AML-193 (cell line): Measurements from ENCODE around the gene SARNP.

Source experiments
- DNase-seq, 2 experiments: peaks; one replicate each; lab custom pipeline; 2025; lab: John Stamatoyannopoulos, UW

Gene SARNP

DNA sequence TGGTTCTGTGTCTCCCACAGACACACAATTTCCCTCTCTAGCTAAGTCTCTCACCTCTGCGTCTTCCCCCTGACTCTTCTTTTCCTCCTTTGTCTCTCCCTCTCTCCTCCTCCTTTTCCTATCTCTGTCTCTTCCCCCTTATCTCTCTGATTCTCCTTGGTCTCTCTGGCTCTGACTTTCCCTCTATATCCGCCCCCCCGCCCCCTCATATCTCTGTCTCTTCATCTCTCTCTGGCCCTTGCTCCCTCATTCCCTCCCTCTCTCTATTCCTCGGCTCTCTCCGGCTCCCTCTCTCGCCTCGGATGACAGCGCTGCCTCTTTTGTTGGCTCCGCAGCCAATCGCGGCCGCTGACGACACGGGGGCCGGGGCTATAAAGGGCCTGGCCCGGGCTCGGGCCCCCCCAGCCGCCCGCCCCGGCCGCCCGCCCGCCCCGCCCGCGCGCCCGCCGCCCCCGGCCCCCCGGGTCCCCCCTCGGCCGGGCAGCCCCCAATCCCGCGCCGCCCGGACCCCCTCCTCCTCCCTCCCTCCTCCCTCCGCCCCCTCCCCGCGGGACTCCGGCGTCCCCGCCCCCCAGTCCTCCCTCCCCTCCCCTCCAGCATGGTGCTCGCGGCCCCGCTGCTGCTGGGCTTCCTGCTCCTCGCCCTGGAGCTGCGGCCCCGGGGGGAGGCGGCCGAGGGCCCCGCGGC, 74.7 kb downstream of the SARNP start, which contains the start of gene GDF11:
Gene GDF11 (plus strand): TSS at position 404 of the 687 bp plus-strand sequence. CDS start 195 bp downstream, at position 599.
- DNase-seq = peak; percentile 55 to 58

DNA sequence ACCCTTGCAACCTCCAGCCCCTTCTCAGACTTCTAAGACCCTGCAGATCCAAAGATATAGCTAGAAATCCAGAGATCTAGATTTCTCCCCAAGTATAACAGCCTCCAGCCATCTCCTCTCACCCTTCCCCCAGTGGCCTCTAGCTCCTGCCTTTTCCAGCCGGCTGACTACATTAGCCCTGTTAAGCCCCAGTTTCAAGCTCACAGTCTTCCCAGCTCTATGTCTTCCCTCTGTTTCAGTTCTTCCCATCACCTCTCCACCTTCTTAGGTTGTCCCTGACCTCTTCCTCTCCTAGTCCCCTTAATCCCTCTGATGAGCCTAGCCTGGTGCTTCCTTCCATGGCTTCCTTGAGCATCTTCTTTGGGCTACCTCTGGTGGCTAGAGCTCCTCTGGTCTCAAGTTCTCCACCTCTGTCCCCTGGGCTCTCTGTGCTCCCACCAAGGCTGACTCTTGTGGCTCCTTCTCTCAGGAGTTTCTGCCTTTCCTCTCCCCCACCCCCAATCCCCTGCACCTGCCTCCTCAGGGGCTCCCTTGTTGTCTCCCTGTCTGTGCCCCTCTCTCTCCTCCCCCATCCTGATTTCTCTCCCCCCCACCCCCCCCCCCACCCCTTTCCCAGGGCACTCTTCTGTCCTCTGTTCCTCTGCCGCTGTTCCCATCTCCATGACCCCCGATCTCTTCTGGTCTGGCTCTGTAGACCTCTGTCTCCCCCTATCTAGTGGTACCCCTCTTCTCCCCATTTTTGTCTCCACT, 75.4 kb downstream of the SARNP start:
- DNase-seq = no peak

DNA sequence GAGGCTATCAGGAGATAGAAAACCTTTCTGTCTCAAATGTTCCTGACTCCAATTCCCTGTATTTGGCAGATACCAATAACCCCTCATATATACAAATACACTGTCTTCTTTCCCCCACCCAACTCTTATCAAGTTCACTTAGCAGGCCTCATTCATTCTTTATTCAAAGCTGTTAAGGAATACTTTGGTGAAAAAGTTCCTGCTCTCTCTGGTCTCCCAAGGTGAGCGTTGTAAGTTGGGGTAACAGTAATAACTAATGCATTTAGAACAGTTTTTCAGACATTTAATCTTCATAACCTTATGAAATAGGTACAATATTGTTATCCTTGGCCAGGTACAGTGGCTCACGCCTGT, 78.5 kb downstream of the SARNP start:
- no peak for DNase-seq

DNA sequence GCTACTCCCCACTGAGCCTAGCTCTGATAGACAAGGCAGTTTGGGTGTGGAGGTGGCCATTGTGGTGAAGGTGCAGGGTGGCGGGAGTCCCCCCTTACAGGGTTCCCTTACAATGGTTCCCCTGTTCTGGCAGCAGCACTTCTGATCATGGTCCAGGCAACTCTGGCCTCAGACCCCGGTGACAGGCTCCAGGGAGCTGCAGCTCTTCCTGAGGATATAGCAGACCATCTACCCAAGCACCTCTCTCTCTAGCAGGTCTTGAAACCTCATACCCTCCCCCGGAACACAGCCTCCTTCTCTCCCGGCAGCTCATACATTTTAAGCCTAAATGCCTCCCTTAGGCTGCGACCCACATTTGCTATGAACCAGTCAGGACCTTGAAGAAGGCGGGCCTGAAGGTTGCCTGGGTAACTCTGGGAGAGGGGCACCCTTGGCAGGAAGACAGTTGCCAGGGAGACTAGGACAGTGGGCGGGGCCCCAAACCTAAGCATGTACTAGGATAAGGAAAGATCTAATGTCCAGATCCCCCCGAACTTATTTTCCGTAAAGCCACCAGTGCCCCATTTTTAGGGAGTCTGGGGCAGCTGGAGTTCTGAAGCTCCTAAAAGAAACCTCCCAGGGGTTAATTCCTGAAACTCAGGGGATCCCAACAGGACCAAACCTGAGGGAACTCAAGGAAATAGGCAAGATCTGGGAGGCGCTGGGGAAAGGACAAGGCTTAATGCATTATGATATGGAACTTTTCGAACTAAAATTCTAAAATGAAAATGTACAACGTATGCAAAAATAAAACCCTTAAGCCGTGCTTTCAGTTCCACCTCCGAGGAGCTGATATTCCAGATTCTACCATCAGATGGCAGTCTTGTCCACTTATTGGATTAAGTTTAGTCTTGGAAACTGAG, 79.2 kb downstream of the SARNP start:
- DNase-seq = peak; percentile 62 to 85

DNA sequence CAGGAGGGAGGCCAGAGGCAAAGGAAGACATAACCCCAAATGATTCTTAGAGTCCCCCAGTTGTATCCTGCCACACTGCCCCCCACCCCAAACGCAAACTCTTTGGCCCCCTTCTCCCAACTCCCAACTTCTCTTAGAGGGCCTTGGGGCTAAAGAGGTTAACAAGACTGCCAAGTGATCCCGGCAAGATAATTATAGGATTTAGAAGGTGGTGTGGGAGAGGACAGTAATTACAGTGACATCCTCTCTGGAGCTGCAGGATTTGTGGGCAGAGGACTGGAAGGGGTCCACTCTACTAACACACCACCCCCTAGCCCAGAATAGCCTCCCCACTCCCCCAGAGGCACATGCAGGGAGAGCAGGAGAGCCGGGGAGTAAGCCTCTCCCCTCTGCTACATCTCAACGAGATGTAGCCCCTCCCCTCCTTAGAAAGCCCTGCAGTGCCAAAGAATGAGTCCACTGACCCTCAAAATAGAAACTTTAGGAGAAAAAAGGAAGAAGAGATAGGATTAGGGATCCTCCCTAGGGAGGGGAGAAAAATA, 79.9 kb downstream of the SARNP start:
- no peak for DNase-seq

DNA sequence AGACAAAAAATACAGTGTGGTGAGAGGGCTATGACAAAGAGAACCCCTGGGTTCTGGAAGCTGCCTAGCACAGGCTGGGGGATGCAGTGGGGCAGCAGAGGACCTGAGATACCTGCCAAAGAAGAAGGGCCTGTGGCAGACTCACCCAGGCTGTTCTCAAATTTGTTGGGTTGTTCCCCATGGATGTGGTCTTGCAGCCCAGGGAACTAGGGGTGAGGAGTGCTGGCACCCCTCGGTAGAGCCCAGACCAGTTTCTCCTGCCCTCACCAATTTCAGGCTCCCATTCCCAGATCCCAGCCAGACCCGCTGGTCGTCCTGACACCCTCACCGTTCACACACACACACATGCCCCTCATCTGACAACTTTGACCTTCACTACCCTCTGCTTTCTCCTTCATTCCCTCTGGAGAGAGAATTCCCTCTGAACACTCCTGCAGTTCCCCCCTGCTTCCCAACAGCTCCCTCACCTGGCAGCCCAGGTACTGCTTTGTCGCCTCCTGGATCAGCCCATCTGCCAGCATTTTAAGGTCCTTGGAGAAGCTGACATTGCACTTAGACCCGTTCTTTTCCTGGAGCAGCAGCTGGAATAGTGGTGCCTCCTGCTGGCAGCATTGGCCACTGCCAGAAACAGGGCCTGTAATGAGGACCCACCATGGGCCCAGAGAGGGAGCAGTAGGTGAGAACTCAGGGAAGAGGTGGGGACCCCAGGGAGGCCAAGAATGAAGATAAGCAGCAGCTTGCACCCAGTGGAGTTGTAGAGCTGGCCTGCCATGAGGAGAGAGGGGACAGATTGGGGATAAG, 80.5 kb downstream of the SARNP start:
- peak; percentile 51 to 60 for DNase-seq

DNA sequence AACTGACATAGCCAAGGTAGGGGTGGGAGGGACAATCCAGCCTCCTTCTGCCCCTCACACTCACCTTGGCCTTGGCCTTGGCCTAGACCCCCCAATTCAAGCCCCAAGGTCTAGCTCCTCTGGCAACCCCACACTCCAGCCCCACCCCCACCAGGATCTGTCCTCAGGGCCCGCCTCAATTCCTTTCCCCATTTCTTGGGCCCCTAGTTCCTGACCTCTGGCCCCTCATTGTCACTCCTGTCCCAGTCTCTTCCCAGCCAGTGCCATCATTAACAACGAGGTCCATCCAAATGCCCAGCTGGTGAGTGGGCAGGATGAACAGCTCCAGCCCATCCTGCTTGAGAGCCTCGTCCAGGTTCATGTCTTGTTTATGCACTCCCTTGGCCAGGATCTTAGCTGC, 81.4 kb downstream of the SARNP start:
- DNase-seq = no peak

DNA sequence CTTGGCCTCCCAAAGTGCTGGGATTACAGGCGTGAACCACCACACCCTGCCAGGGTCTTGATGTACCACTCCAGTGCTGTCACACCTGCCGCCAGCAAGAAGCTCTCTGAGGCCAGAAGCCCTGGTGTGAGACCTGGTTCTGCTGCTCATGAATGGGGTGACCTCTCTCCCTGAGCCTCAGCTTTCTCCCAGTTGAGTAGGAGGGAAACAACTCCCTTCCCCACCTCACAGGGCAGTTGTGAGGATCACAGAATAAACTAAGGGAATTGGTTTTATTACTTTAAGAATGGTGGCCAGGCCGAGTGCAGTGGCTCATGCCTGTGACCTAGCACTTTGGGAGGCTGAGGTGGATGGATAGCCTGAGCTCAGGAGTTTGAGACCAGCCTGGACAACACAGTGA, 82.9 kb downstream of the SARNP start:
- DNase-seq = no peak

DNA sequence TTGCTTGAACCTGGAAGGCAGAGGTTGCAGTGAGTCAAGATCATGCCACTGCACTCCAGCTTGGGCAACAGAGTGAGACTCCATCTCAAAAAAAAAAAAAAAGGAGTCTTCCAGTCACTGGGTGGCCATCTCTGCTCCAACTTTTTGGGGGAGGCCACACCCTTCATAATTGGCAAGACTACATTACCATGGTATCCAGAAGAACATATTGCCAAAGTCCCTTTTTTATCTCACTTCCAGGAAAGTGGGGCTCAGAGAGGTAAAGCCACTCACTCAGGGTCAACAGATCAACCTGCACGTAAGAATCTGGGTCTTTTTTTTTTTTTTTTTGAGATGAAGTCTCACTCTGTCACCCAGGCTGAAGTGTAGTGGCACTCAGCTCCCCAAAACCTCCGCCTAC, 83.7 kb downstream of the SARNP start:
- no peak for DNase-seq

DNA sequence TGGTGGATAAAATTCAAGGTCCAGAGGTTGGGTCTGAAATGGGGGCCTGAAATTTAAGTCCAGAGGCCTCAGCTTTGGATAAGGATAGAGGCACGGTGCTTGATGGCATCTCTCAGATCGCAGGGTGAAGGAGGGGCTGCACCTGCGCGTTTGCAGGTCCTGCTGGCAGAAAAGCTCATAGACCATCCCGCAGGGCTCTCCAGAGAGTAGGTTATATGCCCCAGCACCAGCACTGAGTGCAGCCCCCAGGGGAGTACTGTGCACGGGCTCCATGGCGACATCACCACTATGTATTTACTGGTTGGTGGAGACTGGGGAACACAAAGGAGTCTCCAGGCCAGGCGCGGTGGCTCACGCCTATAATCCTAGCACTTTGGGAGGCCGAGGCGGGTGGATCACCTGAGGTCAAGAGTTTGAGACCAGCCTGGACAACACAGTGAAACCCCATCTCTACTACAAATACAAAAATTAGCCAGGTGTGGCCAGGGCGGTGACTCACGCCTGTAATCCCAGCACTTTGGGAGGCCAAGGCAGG, 84.4 kb downstream of the SARNP start:
- DNase-seq = no peak

DNA sequence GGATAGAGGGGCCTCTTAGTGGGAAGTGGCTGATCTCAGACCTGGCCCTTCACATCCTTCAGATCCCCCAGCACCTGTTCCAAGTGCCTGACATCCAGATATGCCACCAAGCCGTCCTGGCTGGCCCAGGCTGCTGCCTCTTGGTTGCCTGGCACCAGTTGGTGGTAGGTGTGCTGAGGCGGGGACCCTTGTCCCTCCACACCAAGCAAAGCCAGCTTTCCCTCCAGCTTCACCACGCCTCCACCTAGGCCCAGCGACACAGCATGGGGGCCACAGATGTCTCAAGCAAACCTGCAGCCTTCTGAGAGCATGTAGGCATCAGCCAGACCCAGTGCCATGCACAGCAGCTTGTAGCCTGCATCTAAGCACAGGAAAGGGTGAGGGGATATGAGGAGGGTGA, 85.2 kb downstream of the SARNP start:
- DNase-seq = no peak

DNA sequence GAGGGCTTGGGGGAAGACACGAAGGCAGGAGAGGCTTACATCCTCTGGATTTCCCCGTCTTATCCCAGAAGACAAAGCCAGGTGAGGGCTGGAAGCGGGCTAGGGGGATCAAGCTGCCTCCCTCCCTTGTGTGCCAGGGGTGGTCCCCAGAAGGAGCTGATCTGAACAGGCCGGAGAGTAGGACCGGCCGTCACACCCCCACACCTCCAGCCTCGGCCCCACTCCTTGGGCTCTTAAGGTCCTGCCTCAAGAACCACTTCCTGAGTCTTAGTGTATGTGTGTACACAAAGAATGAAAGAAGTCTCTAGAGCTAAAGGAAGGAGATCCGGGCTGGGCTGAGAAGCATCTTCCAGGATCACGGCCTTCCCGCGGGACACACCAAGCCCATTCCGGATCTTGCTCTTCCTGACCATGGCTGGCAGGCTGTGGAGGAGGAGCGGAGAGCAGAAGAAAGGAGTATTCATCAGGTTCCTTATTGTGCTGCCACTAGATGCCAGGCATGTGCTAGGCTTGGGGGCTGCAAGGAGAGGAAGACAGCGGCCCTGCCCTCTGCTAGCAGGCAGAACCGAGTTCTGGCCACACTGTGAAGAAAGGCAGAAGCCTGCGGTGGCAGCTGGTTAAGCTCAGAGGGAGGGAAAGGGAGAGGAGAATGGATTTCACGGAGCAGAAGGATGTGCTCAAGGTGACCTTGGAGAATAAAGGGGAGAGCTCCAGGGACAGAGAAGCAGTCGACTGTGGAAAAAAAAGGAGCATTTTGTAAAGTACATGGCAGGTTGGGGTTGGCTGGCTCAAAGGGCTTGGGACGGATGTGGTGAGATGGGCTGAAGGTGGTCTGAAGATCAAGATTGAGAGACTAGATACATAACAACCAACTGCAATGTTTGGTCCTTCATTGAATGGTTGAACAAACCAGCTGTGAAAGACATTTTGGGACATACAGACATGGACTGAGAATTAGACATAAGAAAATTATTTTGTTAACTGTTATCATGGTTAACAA, 87.4 kb downstream of the SARNP start:
- peak; percentile 59 to 60 for DNase-seq

DNA sequence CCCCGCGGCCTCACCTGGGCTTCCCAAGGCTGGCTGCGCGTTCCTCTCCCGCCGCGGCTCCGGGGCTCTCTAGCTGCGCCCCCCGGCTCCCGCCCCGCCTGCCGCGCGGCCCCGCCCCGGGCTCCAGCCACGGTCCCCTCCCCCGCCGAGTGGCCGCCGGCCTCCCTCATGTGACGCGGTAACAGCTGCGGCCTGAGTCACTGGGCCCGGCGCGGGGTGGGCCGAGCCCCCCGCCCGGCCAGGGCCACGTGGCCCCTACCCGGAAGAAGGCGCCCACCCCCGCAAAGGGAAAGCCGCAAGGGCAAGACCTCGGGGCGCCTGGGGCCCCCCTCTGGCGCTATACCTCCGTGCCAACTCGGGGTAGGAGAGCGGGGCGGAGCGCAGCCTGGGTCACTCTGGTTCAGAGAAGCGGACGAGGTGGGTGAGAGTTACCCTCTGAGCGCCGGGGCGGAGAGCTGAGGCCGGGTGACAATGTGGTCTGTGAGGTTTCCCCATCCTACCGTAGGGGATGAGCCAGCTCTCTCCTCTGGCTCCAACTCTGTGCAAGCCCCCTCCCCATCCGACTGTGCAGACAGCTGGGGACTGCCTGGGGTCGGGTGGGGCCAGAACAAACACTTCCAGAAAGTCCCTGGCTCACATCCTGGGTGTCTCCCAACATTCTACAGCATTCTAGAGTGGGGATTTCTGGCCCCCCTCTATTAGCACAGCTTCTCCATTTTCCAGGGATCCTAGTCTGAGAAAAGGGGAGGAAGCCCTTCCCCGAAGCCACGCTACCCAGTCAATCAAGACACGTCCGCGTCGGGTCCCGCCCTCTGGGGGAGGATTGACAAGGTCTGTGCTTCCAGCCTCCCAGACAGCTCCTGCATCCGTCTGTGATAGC, 88.3 kb downstream of the SARNP start, which contains the start of gene CD63:
Gene CD63 (minus strand): TSS at position 71 of the 880 bp plus-strand sequence. CDS start 668 bp downstream, outside the sequence.
- peak; percentile 65 to 72 for DNase-seq

DNA sequence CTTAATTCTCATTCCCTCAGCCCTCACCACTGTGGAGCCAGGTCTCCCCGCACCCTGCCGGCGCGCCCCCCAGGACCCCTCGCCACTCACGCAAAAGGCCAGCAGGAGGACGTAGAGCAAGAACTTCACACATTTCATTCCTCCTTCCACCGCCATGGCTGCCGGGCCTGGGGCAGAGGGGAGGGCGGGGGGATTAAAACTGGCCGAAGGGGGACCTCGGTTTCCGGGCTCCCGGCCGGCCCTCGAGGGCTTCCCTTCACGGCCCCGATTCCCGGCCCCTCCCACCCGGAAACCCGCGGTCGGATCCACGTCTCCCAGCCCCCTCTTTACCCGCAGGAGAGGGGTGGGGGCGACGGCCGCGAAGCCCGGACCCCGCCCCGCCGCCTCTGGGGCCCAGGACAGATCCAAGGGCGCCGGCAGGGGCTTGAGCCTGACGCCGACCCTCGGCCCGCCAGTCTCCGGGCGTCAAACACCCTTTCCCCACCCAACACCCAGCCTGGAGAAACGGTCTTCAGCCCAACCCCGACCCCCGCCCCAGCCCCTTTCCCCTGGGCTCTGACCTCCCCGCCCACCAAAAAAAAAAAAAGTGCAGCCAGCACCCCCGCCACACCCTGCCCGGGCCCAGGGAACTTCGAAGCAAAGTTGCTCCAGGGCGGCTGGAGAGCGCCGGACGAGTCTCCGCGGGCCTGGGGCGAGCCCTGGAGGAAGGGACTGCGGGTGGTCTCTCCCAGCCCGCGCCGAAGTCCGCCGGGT, 89.2 kb downstream of the SARNP start:
- peak in 1 of 2 experiments; percentile 26 for DNase-seq

DNA sequence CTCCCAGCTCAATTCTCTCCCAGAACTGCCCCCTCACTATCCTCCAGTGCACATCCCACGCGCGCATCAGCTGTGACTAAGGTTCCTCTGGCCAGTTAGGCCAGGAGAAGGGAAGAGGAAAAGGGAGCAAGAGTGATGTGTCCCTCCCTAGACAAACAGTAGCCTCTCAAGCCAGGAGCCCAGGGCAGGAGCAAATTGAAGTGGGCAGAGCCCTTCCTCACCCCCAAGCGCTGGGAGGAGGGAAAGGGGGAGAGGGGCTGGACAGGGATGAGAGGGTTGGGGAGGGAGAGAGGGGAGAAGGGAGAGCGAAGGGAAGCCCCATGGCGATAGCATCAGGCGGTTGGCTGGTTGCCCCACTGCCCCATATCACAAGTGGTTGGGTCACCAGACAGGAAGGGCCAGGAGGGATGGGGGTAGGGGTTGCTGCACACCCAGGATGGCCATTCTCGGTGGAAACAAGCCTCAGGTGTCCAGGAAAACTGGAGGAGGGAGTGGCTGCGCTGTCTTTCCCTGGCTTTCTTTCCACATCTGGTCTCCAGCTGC, 89.8 kb downstream of the SARNP start:
- DNase-seq = peak in 1 of 2 experiments; percentile 53

DNA sequence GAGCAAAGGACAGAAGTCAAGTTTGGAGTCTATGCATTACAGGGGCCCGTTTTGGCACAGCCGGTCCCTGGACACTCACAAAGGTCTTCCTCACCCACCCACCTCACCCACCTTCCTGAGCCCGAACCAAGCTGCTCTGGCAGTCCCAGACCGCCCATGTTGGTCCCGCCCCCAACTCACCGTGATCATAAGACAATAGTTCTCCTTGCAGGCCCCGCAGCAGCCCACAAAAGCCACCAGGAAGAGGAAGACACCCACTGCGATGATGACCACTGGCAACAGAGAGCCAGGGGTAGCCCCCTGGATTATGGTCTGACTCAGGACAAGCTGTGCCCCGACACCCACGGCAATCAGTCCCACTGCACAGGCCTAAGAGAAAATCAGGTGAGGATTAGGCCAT, 90.6 kb downstream of the SARNP start:
- no peak for DNase-seq

DNA sequence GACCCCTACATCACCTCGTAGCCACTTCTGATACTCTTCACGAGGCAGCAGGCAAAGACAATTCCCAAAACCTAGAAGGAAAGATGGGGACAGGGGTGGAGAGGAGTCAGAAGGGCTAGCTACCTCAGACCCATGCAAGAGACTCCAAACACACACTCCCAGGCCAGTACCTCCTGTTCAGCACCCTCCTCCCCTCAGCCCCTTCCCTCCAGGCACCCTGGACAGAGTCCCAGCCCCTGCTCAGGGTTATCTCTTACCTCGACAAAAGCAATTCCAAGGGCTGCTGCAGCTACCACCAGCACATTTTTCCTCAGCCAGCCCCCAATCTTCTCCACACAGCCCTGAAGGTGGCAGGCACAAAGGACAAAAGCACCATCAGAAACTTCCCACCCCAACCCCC, 92.0 kb downstream of the SARNP start:
- no peak for DNase-seq

DNA sequence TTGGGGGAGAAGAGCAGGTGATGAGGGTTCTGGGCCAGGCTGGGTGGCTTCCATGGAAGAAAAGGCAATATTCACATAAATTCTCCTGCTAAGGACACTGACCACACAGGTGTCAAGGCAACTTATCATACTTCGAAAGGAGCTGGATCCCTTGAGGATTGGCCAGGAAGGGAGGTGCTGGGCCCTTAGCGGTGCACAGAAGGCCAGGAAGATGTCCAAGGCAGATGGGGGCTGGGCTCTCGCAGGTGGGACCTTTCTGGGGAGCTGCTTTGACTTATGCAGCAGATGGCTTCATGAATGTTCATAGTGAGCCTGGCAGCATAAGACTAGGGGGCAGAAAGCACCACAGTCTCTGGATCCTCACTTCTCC, 92.6 kb downstream of the SARNP start:
- DNase-seq = no peak
